Stimulated activated CD4-positive, alpha-beta T cell treated with anti-CD3 and anti-CD28 coated beads, TNF-alpha, amount 100 ng/mL, for 24 hours (primary cell): ENCODE data around the gene AP2A1.
"Not testable (repeated sequence)": the region's sequence is repeated elsewhere in the genome, so short reads cannot be mapped to it uniquely, and the experiment has no call there.

Experiments
- DNase-seq, 3 experiments: peaks; one replicate each; pipeline ENCODE4 v3.0.0-alpha.2; 2020; ENCODE audit warnings: low read depth in 3 of 3

The AP2A1 gene

DNA sequence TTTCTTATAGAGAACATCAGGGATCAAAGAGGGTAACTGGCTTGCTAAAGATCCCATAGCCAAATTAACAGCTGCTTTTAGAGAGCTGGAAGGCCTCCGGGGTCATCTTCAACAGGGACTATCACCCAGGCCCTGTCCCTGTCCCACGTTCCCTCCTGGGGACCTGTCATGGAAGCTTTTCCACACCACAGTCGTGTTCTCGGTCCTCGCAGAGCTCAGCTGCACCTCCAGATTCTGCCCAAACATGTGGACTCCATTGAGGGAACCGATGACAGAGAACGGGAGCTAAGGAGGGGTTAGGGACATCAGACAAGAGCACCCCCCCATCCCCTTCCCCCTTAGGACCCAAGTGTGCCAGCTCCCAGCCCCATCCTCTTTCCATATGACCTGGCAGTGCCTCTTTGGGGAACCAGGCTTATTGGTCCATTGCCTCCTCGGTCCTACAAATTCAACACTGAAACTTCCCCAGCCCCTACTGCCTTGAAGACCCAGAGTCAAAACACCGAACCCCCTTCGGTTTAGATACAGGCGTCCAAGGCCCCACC is 45.7 kb downstream of the AP2A1 start:
- DNase-seq: no peak

DNA sequence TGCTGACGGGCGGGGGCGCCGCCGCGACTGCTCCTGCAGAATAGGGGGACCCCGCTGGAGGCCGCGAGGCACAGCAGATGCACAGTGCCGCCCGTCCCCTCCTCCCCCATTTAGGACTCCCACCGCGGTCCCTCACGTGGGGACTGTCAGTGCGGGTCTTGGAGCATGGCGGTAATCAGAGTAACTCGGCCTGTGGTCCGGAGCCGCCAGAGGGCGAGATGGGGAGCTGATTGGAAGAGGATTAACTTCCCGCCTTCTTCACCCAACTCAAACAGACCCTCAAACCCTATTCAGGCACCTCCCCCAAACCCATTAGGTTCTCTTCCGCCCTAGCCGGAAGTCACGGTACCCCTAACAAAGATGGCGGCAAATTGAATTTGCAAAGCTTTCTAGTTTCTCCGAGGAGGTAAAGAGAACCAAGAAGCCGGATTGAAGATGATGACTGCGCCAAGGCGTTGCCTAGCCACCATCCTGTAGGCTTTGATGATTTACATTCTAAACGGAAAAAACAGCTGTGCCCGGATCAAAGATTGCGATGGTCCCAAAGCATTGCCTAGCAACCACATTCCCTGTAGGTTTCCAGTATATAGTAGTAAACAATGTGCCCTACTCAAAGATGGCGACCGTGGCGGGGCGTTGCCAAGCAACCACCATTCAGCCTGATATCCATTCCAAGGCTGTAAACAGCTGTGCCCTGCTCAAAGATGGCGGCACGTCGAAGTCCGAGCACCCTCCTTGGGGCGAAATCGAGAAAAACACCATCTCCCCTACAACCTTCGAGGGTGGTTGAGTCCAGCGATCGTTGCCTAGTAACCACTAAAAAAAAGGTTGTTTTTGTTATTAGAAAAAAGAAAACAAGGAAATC is 46.4 kb downstream of the AP2A1 start, which contains the start of gene FUZ:
Gene FUZ (minus strand): TSS at position 296 of the 865 bp plus-strand sequence. CDS start 186 bp downstream, at position 110.
- peak; percentile 74 to 90 (median 86) for DNase-seq

- DNase-seq: no peak
Observed at GRCh38 chr19:49814010-49814409, 47.2 kb downstream of the AP2A1 start.

DNA sequence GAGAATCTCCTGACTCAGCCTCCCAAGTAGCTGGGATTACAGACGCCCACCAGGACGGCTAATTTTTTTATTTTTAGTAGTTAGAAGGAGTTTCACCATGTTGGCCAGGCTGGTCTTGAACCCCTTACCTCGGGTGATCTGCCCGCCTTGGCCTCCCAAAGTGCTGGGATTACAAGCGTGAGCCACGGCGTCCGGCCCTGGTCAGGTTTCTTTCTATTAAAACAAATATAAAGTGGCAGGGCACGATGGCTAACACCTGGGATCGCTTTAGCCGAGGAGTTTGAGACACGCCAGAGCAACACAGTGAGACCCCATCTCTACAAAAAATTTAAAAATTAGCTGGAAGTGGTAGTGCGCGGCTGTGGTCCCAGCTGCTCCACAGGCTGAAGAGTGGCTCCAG is 49.8 kb downstream of the AP2A1 start:
- DNase-seq: no peak

DNA sequence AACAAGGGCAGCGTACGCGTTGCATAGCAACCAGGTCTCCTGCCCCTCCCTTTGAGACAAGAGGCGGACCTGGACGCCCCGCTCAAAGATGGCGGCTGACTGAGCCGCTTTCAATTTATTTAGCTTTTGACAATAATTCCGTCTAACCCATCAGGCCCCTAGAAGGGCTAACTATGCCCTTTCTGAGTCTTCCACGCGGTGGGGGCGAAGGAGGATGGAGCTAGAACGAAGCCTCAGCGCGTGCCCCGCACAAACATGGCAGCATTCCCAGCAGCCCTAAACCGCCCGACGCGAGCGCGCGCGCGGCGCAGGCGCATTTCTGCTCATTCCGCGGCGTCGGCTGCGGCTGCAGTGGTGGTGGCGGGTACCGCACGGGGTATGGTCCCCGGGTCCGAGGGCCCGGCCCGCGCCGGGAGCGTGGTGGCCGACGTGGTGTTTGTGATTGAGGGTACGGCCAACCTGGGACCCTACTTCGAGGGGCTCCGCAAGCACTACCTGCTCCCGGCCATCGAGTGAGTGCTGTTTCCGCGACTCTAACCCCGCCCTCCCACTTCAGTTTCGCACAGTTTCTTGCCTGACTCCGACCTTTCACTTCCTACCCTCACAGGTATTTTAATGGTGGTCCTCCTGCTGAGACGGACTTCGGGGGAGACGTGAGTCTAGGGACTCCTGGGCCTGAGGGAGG is 51.3 kb downstream of the AP2A1 start, which contains the start of gene MED25:
Gene MED25 (plus strand): TSS at position 326 of the 685 bp plus-strand sequence. CDS start 53 bp downstream, at position 379.
- peak; percentile 71 to 82 (median 76) for DNase-seq

DNA sequence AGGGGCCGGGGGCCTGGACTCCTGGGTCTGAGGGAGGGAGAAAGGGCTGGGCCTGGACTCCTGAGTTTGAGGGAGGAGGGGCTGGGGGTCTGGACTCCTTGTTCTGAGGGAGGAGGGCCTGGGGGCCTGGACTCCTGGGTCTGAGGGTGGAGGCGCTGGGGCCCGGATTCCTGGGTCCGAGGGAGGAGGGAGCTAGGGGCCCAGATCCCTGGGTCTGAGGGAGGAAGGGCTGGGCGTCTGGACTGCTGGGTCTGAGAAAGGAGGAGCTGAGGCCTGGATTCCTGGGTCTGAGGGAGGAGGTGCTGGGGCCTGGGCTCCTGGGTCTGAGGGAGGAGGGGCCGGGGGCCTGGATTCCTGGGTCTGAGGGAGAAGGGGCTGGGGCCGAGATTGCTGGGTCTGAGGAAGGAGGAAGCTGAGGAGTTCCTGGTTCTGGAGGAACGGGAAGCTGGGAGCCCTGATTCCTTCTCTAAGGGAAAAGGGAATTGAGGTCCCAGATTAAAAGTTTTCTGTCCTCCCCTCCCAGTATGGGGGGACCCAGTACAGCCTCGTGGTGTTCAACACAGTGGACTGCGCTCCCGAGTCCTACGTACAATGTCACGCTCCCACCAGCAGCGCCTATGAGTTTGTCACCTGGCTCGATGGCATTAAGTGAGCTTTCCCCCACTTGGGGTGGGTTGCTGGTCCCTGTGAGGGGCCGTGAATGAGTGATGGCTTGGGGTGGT is 52.0 kb downstream of the AP2A1 start:
- no peak for DNase-seq

DNA sequence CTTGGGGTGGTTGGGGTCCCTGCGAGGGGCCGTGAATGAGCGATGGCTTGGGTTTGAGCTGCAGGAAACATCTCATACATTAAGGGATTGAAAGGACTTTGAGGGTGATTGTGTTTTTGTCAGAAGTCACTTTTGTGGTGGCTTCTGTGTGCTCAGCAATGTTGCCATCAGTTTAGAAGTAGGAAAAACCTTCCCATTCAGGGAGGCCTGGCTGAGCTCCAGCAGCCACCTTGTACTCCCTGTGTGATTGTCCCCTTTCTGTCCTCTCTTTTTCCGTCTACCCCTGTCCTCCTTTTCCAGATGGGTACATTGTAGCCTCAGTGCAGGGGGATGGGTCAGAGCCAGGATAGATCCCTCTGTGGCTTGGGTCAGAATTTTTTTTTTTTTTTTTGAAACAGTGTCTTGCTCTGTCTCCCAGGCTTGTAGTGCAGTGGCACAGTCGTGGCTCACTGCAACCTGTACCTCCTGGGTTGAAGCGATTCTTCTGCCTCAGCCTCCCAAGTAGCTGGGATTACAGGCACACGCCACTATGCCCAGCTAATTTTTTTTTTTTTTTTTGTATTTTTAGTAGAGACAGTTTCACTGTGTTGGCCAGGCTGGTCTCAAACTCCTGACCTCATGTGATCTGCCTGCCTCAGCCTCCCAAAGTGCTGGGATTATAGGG is 52.8 kb downstream of the AP2A1 start:
- not testable (repeated sequence) for DNase-seq

DNA sequence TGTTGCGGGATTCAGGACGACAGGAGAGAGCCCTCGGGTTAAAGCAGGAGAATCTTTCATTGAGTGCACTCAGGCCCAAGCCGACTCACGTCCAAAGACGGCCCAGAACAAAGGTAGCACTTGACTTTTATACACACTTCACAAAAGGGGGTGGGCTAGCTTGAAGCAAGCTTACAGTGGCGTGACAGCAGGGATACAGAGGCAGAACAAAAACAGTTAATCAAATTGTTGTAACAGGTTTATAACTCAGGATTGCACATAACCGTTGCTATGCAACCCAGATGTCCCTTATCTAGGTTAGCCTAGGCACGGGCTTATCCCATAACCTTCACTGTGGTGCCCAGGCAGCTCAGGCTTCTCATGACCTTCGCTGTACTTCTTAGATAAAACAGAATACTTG is 53.3 kb downstream of the AP2A1 start:
- DNase-seq: no peak

DNA sequence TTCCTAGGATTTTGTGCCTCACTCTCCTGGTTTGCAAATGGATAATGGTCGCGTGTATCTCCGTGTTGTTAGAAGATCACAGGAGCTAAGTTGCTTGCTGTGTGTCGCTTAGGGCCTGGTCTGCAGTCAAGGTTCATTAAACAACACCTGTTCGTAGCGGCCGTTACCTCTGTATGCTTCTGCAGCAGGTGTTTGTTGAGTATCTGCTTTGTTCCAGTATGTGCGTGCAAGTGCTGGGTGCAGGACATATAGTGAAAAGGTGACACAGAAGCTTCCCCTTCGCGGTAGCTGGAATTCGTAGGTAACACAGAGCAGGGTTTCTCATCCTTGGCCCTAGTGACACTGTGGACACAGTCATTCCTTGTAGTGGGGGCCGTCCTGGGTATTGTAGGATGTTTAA is 56.7 kb downstream of the AP2A1 start:
- DNase-seq: no peak

GRCh38 chr19:49824662-49825061 is 57.9 kb downstream of the AP2A1 start:
- no peak for DNase-seq

- no peak for DNase-seq
Observed at GRCh38 chr19:49827034-49827433, 60.2 kb downstream of the AP2A1 start.

DNA sequence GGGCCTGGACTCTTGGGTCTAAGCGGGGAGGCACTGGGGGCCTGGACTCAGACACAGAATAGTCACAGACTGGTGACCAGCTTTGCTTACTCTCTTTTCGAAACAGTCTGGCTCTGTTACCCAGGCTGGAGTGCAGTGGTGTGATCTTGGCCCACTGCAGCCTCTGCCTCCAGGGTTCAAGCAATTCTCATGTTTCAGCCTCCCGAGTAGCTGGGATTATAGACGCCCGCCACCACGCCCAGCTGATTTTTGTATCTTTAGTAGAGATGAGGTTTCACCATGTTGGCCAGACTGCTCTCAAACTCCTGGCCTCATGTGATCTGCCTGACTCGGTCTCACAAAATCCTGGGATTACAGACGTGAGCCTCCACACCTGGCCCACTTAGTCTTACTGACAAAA is 62.4 kb downstream of the AP2A1 start:
- no peak for DNase-seq

- no peak for DNase-seq
Observed at GRCh38 chr19:49829721-49830120, 62.9 kb downstream of the AP2A1 start.

DNA sequence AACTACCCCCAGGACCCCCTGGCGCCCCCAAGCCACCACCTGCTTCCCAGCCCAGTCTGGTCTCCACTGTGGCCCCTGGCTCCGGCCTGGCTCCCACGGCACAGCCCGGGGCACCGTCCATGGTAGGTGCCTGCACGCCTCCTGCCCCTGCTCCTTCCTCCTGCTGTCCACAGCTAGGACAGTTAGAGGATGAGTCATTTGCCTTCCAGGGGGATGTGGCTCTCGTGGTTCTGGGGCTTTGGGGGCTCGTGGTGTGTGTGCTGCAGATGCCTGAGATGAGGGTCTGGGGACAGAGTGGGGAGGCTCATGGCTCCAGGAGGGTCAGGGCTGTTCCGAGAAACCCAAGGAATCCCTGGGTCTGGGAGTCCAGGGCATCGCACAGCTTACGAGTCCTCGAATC is 64.0 kb downstream of the AP2A1 start:
- no peak for DNase-seq

GRCh38 chr19:49831592-49831991 is 64.8 kb downstream of the AP2A1 start:
- DNase-seq: no peak

- DNase-seq: no peak
Observed at GRCh38 chr19:49832556-49832955, 65.8 kb downstream of the AP2A1 start.

- no peak for DNase-seq
Observed at GRCh38 chr19:49833599-49833998, 66.8 kb downstream of the AP2A1 start.

DNA sequence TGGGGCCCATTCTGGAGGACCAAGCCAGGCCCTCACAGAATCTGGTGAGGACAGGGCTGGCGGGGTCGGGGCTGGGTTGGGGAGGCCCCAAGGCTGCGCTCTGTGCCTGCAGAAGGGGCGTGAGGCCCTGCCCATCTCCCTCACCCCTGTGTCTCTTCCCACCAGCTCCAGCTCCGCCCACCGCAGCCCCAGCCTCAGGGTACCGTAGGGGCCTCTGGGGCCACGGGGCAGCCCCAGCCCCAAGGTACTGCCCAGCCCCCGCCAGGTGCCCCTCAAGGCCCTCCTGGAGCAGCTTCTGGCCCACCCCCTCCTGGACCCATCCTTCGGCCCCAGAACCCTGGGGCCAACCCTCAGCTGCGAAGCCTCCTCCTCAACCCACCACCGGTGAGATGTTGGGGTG is 68.8 kb downstream of the AP2A1 start:
- DNase-seq: no peak

GRCh38 chr19:49836176-49837008 is 69.6 kb downstream of the AP2A1 start:
- DNase-seq: no peak

GRCh38 chr19:49837009-49837310 is 70.2 kb downstream of the AP2A1 start:
- DNase-seq: no peak

GRCh38 chr19:49837425-49837824 is 70.6 kb downstream of the AP2A1 start:
- DNase-seq: no peak
